Stimulated activated CD4-positive, alpha-beta T cell treated with anti-CD3 and anti-CD28 coated beads, Interleukin-2, amount 100 ng/mL, for 48 hours (primary cell): Measurements from ENCODE around the gene SSBP4.
"Not testable (repeated sequence)": the region's sequence is repeated elsewhere in the genome, so short reads cannot be mapped to it uniquely, and the experiment has no call there.

Source experiments
- DNase-seq, 2 donors: peaks; one replicate each; pipeline ENCODE4 v3.0.0-alpha.2; 2020

The SSBP4 gene

DNA sequence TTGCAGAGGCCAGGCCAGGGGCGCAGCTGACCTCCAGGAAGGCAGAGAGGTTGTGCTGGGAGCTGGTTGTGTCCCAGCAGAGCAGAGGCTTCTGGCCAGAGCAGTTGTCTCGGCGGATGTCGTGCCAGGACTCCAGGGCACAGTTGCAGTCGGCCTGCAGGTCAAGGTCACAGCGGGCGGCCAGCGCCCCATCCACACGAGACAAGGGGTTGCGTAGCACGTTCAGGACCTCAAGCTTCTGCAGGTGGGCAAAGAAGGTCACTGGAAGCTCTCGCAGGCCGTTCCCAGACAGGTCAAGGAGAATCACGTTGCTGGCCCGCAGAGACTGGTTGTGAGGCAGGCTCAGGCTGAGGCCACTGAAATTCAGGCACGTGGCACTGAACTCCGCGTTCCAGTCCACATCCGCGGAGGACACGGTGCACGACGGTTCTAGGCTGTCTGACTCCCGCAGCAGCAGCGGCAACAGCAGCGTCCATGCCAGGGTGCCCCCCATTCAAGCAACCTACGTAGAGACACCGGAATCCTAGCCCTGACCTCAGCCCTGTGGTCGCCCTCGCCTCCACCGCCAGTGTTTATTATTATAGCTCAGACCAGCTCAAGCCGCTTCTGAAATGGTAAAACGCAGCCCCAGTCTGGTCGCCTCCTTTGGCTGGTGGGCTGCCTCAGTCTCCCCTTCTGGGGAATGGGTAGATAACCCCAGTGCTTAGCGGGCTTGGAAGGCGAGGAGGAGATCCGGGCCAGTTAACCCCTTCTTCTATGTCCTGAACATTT, 22.5 kb upstream of the SSBP4 start:
- DNase-seq: no peak

DNA sequence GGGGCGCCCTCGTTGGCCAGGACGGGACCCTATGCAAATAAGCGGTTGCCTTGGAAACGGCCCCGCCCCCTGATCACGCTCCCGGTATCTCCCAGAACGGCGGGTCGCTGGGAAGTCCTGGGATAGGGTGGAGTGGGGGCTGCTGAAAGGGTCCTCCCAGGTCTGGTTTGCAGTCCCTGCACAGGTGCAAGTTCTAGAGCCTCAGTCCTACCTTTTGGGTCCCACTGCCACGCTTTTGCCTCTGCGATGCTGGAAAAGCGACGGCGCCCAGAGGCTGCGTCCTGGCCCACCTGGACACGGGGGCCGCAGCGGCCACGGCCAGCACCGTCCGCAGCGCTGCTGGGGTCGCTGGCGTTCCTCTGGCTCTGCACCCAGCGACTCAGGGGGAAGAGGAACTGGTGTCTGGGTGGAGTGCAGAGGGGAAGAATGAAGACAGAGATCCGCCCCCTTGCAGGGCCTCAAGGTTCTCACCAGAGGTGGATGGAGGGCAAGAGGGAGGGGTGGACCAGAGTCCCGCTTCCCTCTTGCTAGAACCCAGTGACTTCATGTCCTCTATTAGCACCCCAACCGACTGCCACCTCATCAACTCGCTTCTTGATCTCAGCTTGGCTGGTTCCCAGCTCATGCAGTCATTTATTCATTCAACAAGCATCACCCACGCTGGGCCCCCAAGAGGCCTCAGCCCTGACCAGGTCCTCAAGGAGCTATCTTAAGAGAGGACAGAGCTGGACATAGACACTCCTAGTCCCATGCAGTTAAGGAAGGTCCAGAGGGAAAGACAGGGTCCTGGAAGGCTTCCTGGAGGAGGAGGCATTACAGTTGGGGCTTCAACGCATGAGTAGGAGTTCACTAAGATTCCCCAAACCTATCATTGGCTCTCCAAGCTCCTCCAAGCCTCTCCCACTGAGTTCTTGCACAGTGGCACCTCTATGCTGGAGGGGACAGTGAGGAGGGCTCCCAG, 21.7 kb upstream of the SSBP4 start, which contains the start of gene LRRC25:
LRRC25 (minus strand) TSS at position 381 of the 961 bp plus-strand sequence. CDS start 659 bp downstream, outside the sequence.
- DNase-seq: no peak

DNA sequence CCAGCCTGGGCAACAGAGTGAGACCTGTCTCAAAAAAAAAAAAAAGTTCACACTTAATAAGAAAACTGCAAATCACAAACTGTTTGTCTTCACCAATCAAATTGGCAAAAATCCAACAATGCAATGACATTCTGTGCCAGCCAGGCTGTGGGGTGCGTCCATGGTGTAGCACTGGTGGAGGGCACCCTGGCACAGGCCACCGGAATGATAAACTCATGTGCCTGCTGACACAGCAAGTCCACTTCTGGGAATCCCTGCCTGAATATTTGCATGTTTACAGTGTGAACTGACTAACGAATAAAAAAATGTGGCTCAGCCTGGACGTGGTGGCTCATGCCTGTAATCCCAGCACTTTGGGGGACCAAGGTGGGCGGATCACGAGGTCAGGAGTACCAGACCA, 20.2 kb upstream of the SSBP4 start:
- no peak for DNase-seq

DNA sequence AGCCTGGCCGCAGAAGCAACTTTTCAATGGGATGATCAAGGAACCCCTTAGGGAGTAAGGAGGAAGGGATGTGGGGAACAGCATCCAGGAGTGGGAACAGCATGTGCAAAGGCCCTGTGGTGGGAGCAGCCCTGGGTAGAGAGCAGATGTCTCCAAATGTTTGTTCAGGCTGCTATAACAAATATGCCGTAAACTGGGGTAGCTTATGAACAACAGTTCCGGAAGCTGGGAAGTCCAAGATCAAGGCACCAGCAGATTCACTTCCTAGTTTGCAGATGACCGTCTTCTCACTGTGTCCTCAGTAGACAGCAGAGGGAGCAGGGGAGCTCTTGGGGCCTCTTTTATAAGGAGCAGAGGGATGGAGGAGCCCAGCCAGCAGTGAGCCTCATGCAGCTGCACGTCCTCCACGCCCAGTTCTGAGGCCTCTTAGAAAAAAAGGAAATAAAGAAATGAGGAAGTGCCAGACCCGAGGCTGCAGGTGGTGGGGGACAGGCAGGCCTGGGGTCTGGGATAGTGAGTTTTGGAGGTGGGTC, 17.6 kb upstream of the SSBP4 start:
- no peak for DNase-seq

DNA sequence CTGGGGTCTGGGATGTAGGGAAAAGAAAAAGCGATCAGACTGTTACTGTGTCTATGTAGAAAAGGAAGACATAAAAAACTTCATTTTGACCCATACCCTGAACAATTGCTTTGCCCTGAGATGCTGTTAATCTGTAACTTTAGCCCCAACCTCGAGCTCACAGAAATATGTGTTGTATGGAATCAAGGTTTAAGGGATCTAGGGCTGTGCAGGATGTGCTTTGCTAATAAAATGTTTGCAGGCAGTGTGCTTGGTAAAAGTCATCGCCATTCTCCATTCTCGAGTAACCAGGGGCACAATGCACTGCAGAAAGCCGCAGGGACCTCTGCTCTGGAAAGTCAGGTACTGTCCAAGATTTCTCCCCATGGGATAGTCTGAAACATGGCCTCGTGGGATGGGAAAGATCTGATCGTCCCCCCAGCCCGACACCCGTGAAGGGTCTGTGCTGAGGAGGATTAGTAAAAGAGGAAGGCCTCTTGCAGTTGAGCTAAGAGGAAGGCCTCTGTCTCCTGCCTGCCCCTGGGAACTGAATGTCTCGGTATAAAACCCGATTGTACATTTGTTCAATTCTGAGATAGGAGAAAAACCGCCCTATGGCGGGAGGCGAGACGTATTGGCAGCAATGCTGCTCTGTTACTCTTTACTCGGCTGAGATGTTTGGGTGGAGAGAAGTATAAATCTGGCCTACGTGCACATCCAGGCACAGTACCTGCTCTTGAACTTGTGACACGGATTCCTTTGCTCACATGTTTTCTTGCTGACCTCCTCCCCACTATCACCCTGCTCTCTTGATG, 16.5 kb upstream of the SSBP4 start:
- not testable (repeated sequence) for DNase-seq

DNA sequence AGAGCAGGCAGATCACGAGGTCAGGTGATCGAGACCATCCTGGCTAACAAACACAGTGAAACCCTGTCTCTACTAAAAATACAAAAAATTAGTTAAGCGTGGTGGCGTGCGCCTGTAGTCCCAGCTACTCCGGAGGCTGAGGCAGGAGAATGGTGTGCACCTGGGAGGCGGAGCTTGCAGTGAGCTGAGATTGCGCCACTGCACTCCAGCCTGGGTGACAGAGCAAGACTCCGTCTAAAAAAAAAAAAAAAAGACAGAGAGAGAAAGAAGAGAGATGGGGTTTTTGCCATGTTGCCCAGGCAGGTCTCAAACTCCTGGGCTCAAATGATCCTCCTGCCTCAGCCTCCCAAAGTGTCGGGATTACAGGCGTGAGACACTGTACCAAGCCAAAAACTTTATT, 13.4 kb upstream of the SSBP4 start:
- DNase-seq: not testable (repeated sequence)

DNA sequence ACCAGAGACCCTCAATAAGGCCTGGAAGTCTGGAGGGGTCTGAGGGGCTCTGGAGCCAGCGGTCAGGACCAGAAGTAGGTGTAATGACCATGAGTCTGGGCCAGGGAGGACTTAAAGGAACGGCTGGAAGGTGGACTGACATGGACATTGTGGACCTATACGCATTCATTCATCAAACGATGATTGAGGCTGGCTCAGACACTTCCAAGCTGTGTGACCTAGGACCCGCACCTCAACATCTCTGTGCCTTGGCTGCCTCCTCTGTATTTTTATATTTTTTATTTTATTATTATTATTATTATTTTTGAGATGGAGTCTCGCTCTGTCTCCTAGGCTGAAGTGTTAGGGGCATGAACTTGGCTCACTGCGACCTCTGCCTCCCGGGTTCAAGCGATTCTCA, 12.4 kb upstream of the SSBP4 start:
- DNase-seq: no peak

DNA sequence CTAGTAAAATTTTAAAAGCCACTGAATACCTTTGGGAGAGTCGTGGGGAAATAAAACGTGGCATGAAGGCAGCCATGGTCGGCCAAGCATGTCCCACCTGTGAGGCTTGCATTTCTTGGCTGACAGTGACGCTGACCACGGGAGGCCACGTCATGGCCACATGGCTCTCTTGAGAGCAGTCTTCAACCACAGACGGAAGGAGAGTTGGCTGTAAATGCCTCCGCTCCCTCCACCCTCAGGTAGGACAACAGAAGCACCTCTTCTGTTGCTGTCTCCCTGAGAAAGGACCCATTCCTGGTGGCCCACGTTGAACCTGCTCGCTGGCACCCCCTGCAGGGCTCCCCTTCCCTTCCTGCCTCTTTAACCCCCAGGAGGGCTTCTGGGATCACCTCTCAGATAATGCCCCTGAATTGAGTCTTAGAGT, 11.1 kb upstream of the SSBP4 start:
- DNase-seq: no peak

DNA sequence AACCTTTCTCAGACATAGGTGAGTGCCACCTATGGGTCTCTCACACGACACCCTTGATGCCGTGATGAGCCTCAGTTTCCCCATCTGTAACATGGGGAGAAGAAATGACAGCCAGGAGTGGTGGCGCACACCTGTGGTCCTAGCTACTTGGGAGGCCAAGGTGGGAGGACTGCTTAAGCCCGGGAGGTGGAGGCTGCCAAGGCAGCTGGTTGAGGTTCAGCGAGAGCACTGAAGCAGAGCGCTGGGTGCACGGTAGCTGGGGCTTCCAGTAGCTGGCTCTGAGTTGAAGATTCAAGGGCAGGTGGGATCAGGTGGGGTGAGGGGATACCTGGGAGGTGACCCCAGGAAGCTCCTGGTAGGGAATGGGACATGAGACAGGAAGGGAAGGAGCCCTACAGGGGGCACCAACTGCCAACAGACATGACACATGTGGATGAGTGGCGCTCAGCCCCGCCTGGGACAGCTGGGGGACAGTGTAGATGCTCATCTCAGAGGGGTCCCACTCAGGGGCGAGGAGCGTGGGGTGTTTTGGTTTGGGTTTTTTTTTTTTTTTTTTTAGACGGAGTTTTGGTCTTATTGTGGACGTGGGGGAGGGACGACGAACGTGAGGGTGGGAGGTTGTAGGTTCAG, 6.5 kb upstream of the SSBP4 start:
- DNase-seq: no peak

DNA sequence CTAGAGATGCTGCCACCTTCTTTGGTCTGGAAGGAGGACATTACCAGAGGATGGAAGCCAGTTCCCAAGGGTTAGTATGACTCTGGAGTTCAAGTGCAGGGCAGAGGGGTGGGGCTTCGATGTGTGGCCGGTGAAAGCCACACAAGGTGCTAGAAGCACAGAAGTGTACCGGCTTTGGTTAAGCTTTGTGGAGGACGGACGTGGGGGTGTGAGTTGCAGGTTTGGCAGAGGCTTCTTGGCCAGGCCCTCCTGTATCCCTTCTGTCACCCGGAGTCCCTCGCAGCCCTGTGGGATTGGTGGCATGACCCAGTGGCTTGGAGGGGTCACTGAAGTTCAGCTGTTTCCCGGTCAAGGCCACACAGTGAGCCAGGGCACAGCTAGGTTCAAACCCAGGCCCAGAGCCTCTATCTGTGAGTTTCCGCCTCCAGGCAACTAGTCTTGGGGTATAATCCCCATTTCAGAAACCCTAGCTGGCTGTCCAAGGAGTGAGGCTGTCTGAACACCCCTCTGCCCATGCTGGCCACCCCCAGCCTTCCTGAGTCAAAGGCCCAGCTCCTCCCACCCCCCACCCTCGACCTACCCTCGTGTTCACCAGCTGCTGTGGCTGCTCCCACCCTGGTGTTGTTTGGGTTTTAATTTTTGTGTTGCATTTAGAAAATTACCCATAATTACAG, 4.6 kb upstream of the SSBP4 start:
- DNase-seq: no peak

DNA sequence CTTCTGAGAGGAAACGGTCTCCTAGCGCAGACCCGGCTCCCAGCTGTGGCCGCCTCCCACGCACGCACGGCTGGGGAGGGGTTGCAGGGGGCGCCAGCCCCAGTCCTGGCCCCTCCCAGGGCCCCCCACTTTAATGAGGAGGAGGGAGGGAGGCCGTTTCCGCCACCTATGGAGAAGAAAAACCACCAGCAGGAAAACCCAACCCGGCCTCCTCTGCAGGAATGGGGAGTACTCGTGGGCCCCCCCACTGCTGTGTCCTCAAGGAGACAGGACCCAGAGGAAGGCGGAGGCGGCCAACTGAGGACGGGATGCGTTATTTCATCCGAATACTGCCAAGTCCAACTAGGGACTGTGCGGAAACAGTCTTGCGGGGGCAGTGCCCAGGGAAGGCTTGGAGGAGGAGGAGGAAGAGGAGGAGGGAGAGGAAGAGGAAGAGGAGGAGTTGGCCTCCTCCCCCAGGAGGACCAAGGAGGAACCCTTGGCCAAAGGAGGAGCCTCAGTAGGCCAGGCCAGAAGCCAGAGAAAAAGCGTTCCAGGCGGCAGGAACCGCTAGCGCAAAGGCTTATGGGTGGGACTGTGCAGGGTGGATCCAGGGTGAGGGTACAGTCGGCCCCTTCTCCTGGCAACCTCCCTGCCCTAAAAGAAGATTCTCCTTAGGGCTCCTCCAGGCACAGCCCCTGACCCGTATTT, 3.9 kb upstream of the SSBP4 start:
- no peak for DNase-seq

DNA sequence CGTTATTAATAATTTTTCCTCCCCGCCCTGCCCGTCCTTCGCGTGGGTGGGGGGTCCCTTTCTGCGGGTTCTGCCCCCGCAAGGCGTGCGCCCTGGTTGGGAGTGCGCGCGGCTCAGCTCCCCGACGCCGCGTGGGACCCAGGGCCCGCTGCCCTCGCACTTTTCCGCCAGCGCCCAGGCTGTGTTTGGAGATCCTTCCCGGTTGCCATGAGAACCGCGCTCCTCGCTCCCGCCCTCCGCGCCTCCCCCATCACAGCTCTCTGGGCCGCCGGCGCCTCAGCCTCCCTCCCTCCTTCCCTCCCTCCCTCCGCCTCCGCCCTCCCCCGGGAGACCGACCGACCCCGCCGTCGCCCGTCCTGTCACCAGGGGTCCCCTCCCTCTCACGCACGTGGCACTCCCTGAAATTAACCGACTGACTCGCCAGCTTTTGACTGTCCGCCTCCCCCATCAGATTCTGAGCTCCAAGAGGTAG, 2.4 kb upstream of the SSBP4 start:
- peak in 1 of 2 donors; percentile 56 for DNase-seq

DNA sequence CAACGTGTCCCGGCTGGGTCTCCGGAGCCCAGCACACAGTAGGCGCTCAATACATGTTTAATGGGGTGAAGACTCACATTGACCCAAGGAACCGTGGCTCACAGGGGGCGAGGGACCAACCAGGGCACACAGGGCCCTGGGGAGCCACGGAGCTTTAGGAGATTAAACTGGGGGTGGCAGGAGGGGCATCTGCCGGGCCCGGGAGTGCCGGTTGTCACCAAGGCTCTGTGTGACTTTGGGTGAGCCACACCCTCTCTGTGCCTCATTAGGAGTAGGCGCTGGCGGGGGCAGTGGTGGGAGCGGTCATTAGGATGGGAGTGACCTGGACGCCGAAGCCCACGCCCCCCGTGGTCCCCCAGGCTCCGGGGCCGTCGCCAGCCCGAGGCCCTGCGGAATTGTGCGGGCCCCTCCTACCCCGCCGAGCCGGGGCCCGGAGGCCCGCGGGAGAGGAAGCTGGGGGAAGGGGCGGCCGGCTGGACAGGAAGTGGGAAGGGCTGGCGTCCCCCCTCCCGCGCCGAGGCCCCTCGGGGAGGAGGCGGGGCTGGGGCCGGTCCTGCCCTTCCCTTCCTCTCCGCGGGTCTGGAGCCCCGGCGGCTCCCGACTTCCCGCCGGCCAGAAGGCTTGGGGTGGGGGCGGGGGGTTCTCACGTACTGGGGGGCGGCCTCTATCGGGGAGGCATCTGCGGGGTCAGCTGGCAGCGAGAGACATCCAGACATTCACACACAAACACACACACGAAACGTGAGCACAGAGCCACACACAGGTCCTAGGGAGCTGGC, 1.8 kb upstream of the SSBP4 start:
- DNase-seq: no peak

DNA sequence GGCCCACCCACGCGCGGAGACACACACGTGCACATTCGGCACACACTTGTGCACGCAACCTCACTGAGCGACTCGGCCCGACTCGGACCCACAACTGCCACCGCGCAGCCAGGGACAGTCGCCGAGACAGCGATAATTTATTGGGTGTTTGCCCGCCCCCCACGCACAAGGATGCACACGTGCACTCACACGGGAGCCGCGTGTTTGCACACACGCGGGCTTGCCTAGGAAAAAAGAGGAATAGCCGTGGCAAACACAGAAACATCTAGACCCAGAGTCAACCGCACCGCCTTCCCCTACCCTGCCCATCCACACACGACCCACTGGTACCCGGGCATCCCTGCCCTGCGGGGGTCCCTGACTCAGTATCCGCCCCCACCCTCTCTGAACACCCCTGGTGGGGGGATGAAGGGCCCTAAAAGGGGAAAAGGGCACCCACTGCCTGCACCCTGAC, 1.1 kb upstream of the SSBP4 start:
- DNase-seq: no peak

DNA sequence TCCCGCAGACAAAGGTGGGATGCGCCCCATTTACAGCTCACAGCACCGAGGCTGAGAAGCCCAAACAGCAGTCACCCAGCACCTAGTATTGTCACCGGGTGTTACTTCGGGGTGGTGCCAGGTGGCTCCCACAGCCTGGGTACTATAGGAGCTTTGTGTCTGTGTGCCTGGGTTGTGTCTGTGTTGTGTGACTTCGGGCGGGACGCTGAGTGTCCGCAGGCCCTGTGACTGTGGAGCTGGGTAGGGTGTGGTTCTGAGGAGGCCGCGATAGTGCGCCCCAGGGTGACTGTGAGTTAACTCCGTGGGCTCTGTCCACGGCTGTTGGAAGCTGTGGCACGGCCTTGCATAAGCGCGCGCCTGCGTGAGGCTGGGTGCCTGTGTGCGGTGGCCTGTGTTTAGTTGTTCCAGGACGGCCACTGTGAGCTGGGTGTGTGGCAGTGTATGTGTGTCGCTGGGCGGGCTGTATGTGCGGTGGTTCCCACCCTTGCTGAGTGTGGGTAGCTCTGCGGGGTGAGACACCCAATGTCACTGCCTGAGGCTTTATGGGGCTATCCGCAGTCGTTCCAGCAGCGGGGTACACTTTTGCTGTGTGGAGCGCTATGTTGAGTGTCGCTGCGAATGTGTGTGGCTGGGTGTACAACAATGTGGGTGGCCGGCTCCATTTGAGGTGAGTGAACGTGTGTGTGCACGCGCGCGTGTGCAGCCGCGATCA, 559 bp upstream of the SSBP4 start:
- no peak for DNase-seq

DNA sequence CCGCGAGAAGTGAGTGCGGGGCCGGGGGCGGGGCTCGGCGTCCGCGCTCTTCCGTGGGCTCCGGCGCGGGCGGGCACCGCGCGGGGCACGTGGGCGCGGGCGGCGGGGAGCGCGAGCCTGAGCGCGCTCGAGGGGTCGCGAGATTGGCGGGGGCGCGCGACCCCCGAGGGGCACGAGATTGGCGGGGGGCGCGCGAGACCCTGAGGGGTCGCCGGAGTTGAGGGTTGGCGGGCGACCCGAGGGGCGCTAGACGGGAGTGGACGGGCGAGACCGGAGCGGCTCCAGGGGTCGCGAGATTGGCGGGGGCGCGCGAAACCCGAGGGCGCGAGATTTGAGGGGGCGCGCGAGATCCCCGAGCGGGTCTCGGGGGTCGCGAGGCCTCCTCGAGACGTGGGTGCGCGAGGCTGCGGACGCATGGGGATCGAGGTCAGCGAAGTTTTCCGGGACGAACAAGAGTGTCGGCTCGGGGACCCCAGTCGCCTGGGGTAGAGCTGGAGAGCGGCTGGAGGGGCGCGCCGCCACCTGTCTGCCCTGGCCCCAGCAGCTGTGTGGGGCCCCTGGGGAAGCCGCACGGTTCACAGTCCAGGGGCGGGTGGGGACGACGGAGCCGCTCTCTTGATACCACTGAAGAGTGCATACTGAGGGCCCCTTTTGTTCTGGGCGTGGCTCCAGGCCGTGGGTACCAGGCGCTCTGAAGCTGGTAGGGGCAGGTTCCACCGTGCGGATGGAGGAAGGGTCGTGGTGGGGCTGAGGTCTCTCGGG, 682 bp downstream of the SSBP4 start:
- no peak for DNase-seq

DNA sequence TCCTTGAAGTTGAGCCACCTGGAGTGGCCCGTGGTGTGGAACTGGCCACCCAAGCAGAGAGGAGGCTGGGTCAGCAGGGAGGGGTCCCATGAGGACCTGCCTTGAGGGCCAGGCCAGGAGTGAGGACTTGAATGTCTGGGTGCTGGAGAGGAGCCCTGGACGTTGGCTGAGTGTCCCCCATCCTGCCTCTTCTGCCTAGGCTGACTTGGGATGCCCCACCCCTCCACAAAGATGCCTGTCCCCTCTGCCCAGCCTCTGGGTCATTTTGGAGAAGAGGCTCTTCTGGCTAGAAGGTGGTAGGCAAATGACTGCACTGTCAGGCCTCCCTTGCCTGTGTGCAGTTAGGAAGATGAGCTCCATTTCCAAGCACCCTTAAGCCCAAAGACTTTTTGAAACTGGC, 1.7 kb downstream of the SSBP4 start:
- no peak for DNase-seq

DNA sequence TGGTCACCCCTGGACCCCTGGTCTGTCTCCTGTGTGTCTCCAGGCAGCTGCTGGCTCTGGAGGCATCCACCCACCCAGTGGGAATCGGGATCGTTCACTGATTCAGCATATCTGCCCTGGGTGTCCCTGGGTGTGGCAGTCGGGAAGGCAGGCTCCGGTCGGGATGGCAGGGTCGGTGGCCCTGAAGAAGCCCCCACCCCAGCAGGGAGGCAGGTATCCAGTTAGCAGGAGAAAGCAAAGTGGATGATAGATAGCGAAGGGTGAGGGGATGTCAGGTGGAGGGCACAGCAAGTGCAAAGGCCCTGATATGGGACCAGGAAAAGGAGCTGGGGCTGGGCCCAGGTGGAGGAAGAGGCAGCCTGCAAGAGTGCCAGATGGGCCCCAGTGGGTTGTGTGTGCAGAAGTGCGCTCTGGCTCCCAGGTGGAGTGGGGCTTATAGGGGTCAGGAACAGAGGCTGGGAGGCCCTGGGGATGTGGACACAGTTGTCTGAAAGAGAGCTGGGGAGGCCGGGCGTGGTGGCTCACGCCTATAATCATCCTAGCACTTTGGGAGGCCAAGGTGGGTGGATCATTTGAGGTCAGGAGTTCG, 2.3 kb downstream of the SSBP4 start:
- DNase-seq: no peak
